ENCODE measurements around the gene CLDN2. TPM values are rescaled to one million over a fixed set of nuclear protein-coding genes. Genes with fewer than 3 reads are reported as not detected.

The CLDN2 gene
- total RNA-seq, 1 donor from 2014 or later, result not detected

- Histone ChIP-seq H3K27ac (no peak overlapping the region), H3K4me3 (no peak overlapping the region), H3K4me2 (no peak overlapping the region), H3K9me3 (ENCODE audit: low read depth) (no peaks in the 10 kb centered on the region), H3K27me3 (no peaks in the 10 kb centered on the region), H3F3A (ENCODE audit: low read depth) (peaks cover 16% of the 10 kb centered on the region), H3K4me1 (peaks cover 20% of the 10 kb centered on the region), H3K9ac (no peak overlapping the region), H2AFZ (replicated peaks) (no peak overlapping the region), H3K79me2 (ENCODE audit: low read depth) (no peaks in the 10 kb centered on the region), H3K36me3 (no peaks in the 10 kb centered on the region), H4K20me1 (ENCODE audit: low read depth) (no peaks in the 10 kb centered on the region)
- Mint-ChIP-seq H3K27me3 (ENCODE audit: insufficient read depth, low read depth) (peaks cover 6% of the 10 kb centered on the region), H3K4me1 (peaks cover 52% of the 10 kb centered on the region), H3K27ac (no peak overlapping the region), H3K9me3 (peaks cover 3% of the 10 kb centered on the region), H3K4me3 (no peak overlapping the region), H3K36me3 (no peaks in the 10 kb centered on the region)
- DNase-seq (ENCODE audit: low spot score), result no peak
- TF ChIP-seq EZH2 (IDR thresholded peaks at IDR 0.05) (no peak), CTCF (IDR thresholded peaks at IDR 0.05) (no peak), EZH2phosphoT487 (IDR thresholded peaks at IDR 0.05) (no peak)
Observed at GRCh38 chrX:106902684-106903083, 17.5 kb upstream of the CLDN2 start.

- no peaks in the 10 kb centered on the region for H3K36me3 ChIP-seq
- no peak within 1 kb of the TSS for H3K4me3 Mint-ChIP-seq
Observed at GRCh38 chrX:106903291-106903824, 16.8 kb upstream of the CLDN2 start, which contains the start of gene RIPPLY1. RIPPLY1 (minus strand) TSS chrX:106903341; CDS start chrX:106903287, 54 bp downstream.

GRCh38 chrX:106903856-106904528 is 16.2 kb upstream of the CLDN2 start:
- no peaks in the 10 kb centered on the region for H4K20me1 ChIP-seq (ENCODE audit: low read depth)
- no peaks in the 10 kb centered on the region for H3K27me3 ChIP-seq
- H3K36me3 Mint-ChIP-seq, result no peaks in the 10 kb centered on the region
- H3K4me2 ChIP-seq, result peak overlapping the region; percentile 13
- peaks cover 6% of the 10 kb centered on the region for H3K27me3 Mint-ChIP-seq (ENCODE audit: insufficient read depth, low read depth)
- H3F3A ChIP-seq (ENCODE audit: low read depth), result peaks cover 16% of the 10 kb centered on the region
- H3K4me1 Mint-ChIP-seq, result peaks cover 48% of the 10 kb centered on the region
- peak overlapping the region; percentile 65 for H3K27ac ChIP-seq
- no peaks in the 10 kb centered on the region for H3K79me2 ChIP-seq (ENCODE audit: low read depth)
- peaks cover 20% of the 10 kb centered on the region for H3K4me1 ChIP-seq
- H2AFZ ChIP-seq (replicated peaks), result no peak overlapping the region
- no peak overlapping the region for H3K9ac ChIP-seq
- H3K9me3 Mint-ChIP-seq, result peaks cover 3% of the 10 kb centered on the region
- no peaks in the 10 kb centered on the region for H3K9me3 ChIP-seq (ENCODE audit: low read depth)
- DNase-seq (ENCODE audit: low spot score), result no peak
- peak overlapping the region; percentile 48 for H3K27ac Mint-ChIP-seq
- H3K4me3 ChIP-seq, result no peak overlapping the region
- no peak for TF ChIP-seq EZH2 (IDR thresholded peaks at IDR 0.05)
- TF ChIP-seq EZH2phosphoT487 (IDR thresholded peaks at IDR 0.05), result no peak
- TF ChIP-seq CTCF (IDR thresholded peaks at IDR 0.05), result no peak
- H3K4me3 Mint-ChIP-seq, result no peak overlapping the region
- H3K36me3 ChIP-seq, result no peaks in the 10 kb centered on the region

More at GRCh38 chrX:106903291-106903824, 16.8 kb upstream of the CLDN2 start, which contains the start of gene RIPPLY1:
- Histone ChIP-seq H3K9ac (no peak within 1 kb of the TSS), H3K9me3 (ENCODE audit: low read depth) (no peaks in the 10 kb centered on the region), H4K20me1 (ENCODE audit: low read depth) (no peaks in the 10 kb centered on the region), H2AFZ (replicated peaks) (no peak within 1 kb of the TSS), H3K4me2 (peak within 1 kb of the TSS; percentile 13), H3K4me3 (no peak within 1 kb of the TSS), H3K4me1 (peaks cover 20% of the 10 kb centered on the region), H3F3A (ENCODE audit: low read depth) (peaks cover 16% of the 10 kb centered on the region), H3K27ac (peak within 1 kb of the TSS; percentile 65), H3K27me3 (no peaks in the 10 kb centered on the region), H3K79me2 (ENCODE audit: low read depth) (no peaks in the 10 kb centered on the region)
- peak; percentile 32 for DNase-seq (ENCODE audit: low spot score)
- Mint-ChIP-seq H3K27me3 (ENCODE audit: insufficient read depth, low read depth) (peaks cover 6% of the 10 kb centered on the region), H3K36me3 (no peaks in the 10 kb centered on the region), H3K4me1 (peaks cover 52% of the 10 kb centered on the region), H3K9me3 (peaks cover 3% of the 10 kb centered on the region), H3K27ac (peak within 1 kb of the TSS; percentile 77)
- TF ChIP-seq EZH2phosphoT487 (IDR thresholded peaks at IDR 0.05), result no peak
- no peak for TF ChIP-seq EZH2 (IDR thresholded peaks at IDR 0.05)
- TF ChIP-seq CTCF (IDR thresholded peaks at IDR 0.05), result no peak
